OCI-LY3 (cell line): Measurements from ENCODE around the gene SLC44A1.
A peak's percentile ranks its signal among the peaks of the same experiment; 100 is the strongest.

Source experiments
- H2AFZ ChIP-seq: fragments of 200-600, 300-600 bp; shearing (Covaris generic); 2 replicates; pipeline ENCODE4 v1.6.0; 2014; ENCODE audit warnings: antibody characterized with exemption, low read depth, low read length
- H3K27ac ChIP-seq: fragments of 200-600, 300-600 bp; sonication (generic); 2 replicates; pipeline ENCODE4 v1.5.1; 2014; ENCODE audit warnings: mild to moderate bottlenecking, low read length, moderate library complexity, mixed read lengths
- H3K27me3 ChIP-seq: fragments of 200-600, 300-600 bp; sonication (generic); 2 replicates; pipeline ENCODE4 v1.6.1; 2014; ENCODE audit warnings: low read depth, low read length, mixed read lengths
- H3K36me3 ChIP-seq: fragments of 200-600, 300-600 bp; sonication (generic); replicated peaks from 2 replicates; pipeline ENCODE3; 2014; ENCODE audit warnings: low read depth, low read length, mixed read lengths
- H3K4me1 ChIP-seq: fragments of 300-600, 200-600 bp; sonication (generic); 2 replicates; pipeline ENCODE4 v1.6.1; 2014; ENCODE audit warnings: low read length, mixed read lengths
- H3K4me2 ChIP-seq: fragments of 200-600, 300-600 bp; sonication (generic); 2 replicates; pipeline ENCODE4 v1.6.1; 2014; ENCODE audit warnings: low read length, mixed read lengths
- H3K4me3 ChIP-seq: fragments of 300-600, 200-600 bp; sonication (generic); 2 replicates; pipeline ENCODE4 v1.5.1; 2014; ENCODE audit warnings: antibody characterized with exemption, mild to moderate bottlenecking, low read length, moderate library complexity
- H3K79me2 ChIP-seq: fragments of 300-600, 200-600 bp; shearing (Covaris generic); 2 replicates; pipeline ENCODE4 v1.6.1; 2014; ENCODE audit warnings: mild to moderate bottlenecking, low read length, mixed read lengths
- H3K9ac ChIP-seq: fragments of 300-600, 200-600 bp; shearing (Covaris generic); 2 replicates; pipeline ENCODE4 v1.6.0; 2014; ENCODE audit warnings: mild to moderate bottlenecking, low read length, moderate library complexity
- H3K9me3 ChIP-seq: fragments of 200-600, 300-600 bp; shearing (Covaris generic); 2 replicates; pipeline ENCODE4 v1.6.1; 2014; ENCODE audit warnings: low read length, mixed read lengths; ENCODE audit not compliant: insufficient read depth
- H4K20me1 ChIP-seq: fragments of 200-600, 300-600 bp; sonication (generic); 2 replicates; pipeline ENCODE4 v1.6.1; 2016; ENCODE audit warnings: low read length, mixed read lengths; ENCODE audit not compliant: insufficient read depth
- EZH2phosphoT487 ChIP-seq: fragments of 200-600 bp; shearing (Covaris generic); IDR thresholded peaks from 2 replicates; pipeline ENCODE4 v1.6.1; 2018; ENCODE audit warnings: antibody characterized with exemption, mixed run types, low read depth
- TF ChIP-seq, protein P1 (sequence below): fragments of 200-600, 300-600 bp; sonication (generic); IDR thresholded peaks from 2 replicates; pipeline ENCODE4 v1.5.1; 2014; ENCODE audit warnings: antibody characterized with exemption, low read length, low read depth

Gene SLC44A1

DNA sequence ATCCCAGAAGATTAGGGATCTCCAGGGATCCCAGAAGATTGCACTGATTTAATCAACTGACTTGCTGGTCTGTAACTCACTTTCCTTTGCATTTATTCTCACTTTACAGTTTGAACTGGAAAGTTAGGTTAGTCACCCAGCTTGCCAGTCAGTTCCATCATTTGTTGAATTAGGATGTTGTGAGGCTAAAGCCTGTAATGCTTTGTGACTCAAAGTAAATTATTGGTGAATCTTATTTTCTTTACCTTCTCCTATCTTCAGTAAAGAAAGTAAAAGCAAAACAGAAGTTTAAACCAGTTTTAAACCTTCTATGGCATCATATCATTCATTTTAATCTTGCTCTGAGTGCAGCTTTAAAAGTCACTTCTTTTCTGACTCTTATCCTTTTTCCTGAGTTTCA is 85.8 kb downstream of the SLC44A1 start:
- Histone ChIP-seq H3K9me3 (no peaks in the 10 kb centered on the region), H3K4me2 (peak overlapping the region; percentile 72)

DNA sequence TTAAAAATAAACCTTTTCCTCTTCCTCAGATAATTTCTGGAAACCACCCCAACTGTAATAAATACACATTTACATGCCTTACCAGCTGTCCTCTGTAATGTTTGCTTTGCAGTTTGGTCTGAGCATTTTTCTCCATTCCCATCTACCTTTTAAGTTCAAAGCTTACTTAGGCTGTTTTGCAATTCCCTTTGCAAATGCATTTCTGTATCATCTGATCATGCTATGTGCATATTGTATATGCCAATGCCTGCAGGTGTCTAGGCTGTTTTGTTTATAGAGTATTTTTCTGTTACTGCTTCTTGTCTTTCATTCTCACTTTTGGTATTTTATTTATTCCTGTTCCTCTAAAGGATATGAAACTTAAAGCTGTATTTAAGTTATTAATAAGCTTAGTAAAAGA is 86.3 kb downstream of the SLC44A1 start:
- H3K9me3 ChIP-seq: no peaks in the 10 kb centered on the region
- H3K27ac ChIP-seq: peak overlapping the region; percentile 88
- H2AFZ ChIP-seq: no peak overlapping the region
- H3K4me1 ChIP-seq: peaks cover 63% of the 10 kb centered on the region
- peak overlapping the region; percentile 35 for H3K4me3 ChIP-seq
- peaks cover 17% of the 10 kb centered on the region; the same call in 1 of the 2 replicates for H3K79me2 ChIP-seq
- H3K9ac ChIP-seq: peak overlapping the region; percentile 59
- H4K20me1 ChIP-seq: no peaks in the 10 kb centered on the region
- H3K36me3 ChIP-seq: peaks cover 7% of the 10 kb centered on the region
- TF ChIP-seq EZH2phosphoT487: no peak
- TF ChIP-seq, protein P1, sequence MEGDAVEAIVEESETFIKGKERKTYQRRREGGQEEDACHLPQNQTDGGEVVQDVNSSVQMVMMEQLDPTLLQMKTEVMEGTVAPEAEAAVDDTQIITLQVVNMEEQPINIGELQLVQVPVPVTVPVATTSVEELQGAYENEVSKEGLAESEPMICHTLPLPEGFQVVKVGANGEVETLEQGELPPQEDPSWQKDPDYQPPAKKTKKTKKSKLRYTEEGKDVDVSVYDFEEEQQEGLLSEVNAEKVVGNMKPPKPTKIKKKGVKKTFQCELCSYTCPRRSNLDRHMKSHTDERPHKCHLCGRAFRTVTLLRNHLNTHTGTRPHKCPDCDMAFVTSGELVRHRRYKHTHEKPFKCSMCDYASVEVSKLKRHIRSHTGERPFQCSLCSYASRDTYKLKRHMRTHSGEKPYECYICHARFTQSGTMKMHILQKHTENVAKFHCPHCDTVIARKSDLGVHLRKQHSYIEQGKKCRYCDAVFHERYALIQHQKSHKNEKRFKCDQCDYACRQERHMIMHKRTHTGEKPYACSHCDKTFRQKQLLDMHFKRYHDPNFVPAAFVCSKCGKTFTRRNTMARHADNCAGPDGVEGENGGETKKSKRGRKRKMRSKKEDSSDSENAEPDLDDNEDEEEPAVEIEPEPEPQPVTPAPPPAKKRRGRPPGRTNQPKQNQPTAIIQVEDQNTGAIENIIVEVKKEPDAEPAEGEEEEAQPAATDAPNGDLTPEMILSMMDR: no peak
- peak overlapping the region; percentile 72 for H3K4me2 ChIP-seq
- H3K27me3 ChIP-seq: no peaks in the 10 kb centered on the region

More for the DNA sequence above, 85.8 kb downstream of the SLC44A1 start:
- TF ChIP-seq, protein P1: no peak
- TF ChIP-seq EZH2phosphoT487: no peak
- peak overlapping the region; percentile 88 for H3K27ac ChIP-seq
- H3K4me3 ChIP-seq: peak overlapping the region; percentile 35
- peaks cover 8% of the 10 kb centered on the region for H3K36me3 ChIP-seq
- H3K27me3 ChIP-seq: no peaks in the 10 kb centered on the region
- no peak overlapping the region for H2AFZ ChIP-seq
- H3K4me1 ChIP-seq: peaks cover 69% of the 10 kb centered on the region
- no peaks in the 10 kb centered on the region for H4K20me1 ChIP-seq
- peaks cover 17% of the 10 kb centered on the region; the same call in 1 of the 2 replicates for H3K79me2 ChIP-seq
- H3K9ac ChIP-seq: peak overlapping the region; percentile 59

DNA sequence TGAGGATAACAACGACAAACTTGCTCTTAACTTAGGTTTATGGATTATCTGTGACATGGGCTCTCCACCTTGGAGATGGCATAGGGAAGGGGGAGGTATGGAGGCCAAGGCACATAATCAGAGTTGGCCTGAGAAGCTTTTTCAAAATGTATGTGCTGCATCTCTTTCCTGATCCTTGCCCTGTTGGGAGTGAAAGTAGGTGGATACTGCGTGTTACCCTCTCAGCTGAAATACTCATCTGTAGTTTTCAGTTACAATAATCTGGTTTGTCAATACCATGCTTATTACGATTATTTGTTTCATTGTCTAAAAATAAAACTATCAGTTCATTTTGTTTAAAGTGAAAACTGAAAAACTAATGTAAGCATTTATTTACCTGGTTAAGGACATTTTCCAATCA is 86.7 kb downstream of the SLC44A1 start:
- H3K79me2 ChIP-seq: peaks cover 17% of the 10 kb centered on the region; the same call in 1 of the 2 replicates
- H3K4me3 ChIP-seq: peak overlapping the region; percentile 35
- H4K20me1 ChIP-seq: no peaks in the 10 kb centered on the region
- H3K27ac ChIP-seq: peak overlapping the region; percentile 88
- peaks cover 4% of the 10 kb centered on the region for H3K36me3 ChIP-seq
- TF ChIP-seq EZH2phosphoT487: no peak
- TF ChIP-seq, protein P1: no peak
- peaks cover 60% of the 10 kb centered on the region for H3K4me1 ChIP-seq
- no peaks in the 10 kb centered on the region for H3K27me3 ChIP-seq
- H3K4me2 ChIP-seq: peak overlapping the region; percentile 72
- H2AFZ ChIP-seq: no peak overlapping the region
- H3K9ac ChIP-seq: peak overlapping the region; percentile 57
- no peaks in the 10 kb centered on the region for H3K9me3 ChIP-seq

DNA sequence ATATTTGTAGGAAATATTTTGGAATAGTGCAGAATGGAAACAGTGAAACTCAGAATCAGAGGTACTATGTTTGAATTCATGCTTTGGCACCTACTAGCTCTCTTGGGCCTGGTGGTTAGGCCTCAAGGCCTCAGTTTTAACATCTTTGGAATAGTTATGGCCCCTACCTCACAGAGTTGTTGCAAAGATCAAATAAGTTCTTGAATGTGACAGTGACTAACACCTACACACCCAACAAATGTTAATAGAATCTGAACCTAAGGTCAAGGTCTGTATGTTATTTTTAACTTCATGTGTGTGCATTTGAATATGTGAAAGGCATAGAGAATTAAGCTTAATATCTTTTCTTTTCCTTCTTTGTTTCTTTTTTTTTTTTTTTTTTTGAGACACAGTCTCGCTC is 87.3 kb downstream of the SLC44A1 start:
- Histone ChIP-seq H3K27me3 (no peaks in the 10 kb centered on the region), H3K4me2 (peak overlapping the region; percentile 72), H3K9ac (peak overlapping the region; percentile 57; the same call in 1 of the 2 replicates), H3K79me2 (peaks cover 19% of the 10 kb centered on the region; the same call in 1 of the 2 replicates), H3K27ac (peak overlapping the region; percentile 88), H3K4me1 (peaks cover 60% of the 10 kb centered on the region), H2AFZ (no peak overlapping the region), H3K9me3 (no peaks in the 10 kb centered on the region), H3K4me3 (no peak overlapping the region), H3K36me3 (peaks cover 10% of the 10 kb centered on the region), H4K20me1 (no peaks in the 10 kb centered on the region)
- TF ChIP-seq, protein P1: no peak
- TF ChIP-seq EZH2phosphoT487: no peak
